Right lobe of liver (tissue), 6 donors: ENCODE data around the gene OPRM1. TPM values are rescaled to one million over a fixed set of nuclear protein-coding genes. Genes with fewer than 3 reads are reported as not detected.
A peak's percentile ranks its signal among the peaks of the same experiment; 100 is the strongest.

Experiments
- ATAC-seq, 4 donors: fragments of 200-7000 bp; cut with Tn5 transposase; one replicate each; pipeline ENCODE4 v1.9.1; 2020; ENCODE audit warnings: mild to moderate bottlenecking in 4 of 4, moderate library complexity in 4 of 4
- DNase-seq, 3 donors: peaks; one replicate each; pipeline ENCODE4 v3.0.0-alpha.2; 2020
- H3K27ac ChIP-seq, 3 donors: fragments of 200-600 bp; one replicate each; pipeline ENCODE4 v1.8.0; 2022
- H3K27me3 ChIP-seq, 2 donors: fragments of 200-600 bp; one replicate each; pipeline ENCODE4 v1.8.0; 2022
- H3K36me3 ChIP-seq, 4 donors: fragments of 200-600 bp; sonication (generic) in 1 of 4; one replicate each; pipeline versions ENCODE4 v1.5.1 to v1.8.0; 2017 to 2022; ENCODE audit warnings: control low read depth in 1 of 4
- H3K4me1 ChIP-seq, 4 donors: fragments of 200-600 bp; sonication (generic) in 1 of 4; one replicate each; pipeline versions ENCODE4 v1.5.1 to v1.8.0; 2017 to 2022; ENCODE audit warnings: control low read depth in 1 of 4
- H3K4me3 ChIP-seq, 3 donors: fragments of 200-600 bp; one replicate each; pipeline ENCODE4 v1.8.0; 2022
- H3K9me3 ChIP-seq, 4 donors: fragments of 200-600 bp; sonication (generic) in 1 of 4; one replicate each; pipeline versions ENCODE4 v1.5.1 to v1.8.0; 2017 to 2022; ENCODE audit warnings: control low read depth in 1 of 4
- POLR2A ChIP-seq: fragments of 450-650 bp; IDR thresholded peaks from one replicate; pipeline ENCODE4 v1.6.1; 2017; ENCODE audit warnings: antibody characterized with exemption, mild to moderate bottlenecking
- WGBS: methylation state at CpG from one replicate; pipeline ENCODE4 v1.1.6; 2018; ENCODE audit warnings: low coverage, low lambda C conversion rate; ENCODE audit not compliant: insufficient coverage; ENCODE audit errors: missing lambda C conversion rate; 5-methylcytosine and 5-hydroxymethylcytosine counted together
- intact Hi-C, 2 donors: fragments of 100-400 bp; cut with DNase I; formaldehyde crosslinking; loops; one replicate each; pipeline versions ENCODE4 v1.11.2 to v1.14.1; 2022
- long read RNA-seq: library from polyadenylated mRNA; unstranded; transcript quantifications from one replicate; pipeline ENCODE4 v2.0.0, GENCODE V29; 2019
- total RNA-seq, 6 experiments: library from RNA; depleted of rRNA in 2 of 6; stranded (reverse); fragments of >200 nt in 2 of 6; fragmentation: NEBNext Ultra II Directional in 3 of 6; extraction: Animal tissue kit (Norgen Biotek cat#: 25700) in 3 of 6; gene quantifications; one replicate each; pipeline versions ENCODE4 v1.1.0 to v1.2.4, GENCODE V29; 2016 to 2023
- TF ChIP-seq, protein P1 (sequence below), 4 donors: fragments of 200-600 bp in 3 of 4; fragments of 450-650 bp in 1 of 4; IDR thresholded peaks; one replicate each; pipeline versions ENCODE4 v1.5.1 to v1.8.0; 2016 to 2022; ENCODE audit warnings: antibody characterized with exemption in 4 of 4, mild to moderate bottlenecking in 2 of 4
- donor health status: DM: no; HTN: yes; CAD: no.
- donor health status: DM: no; HTN: no; CAD: no.
- donor health status: DM: no; HTN: no; CAD: no.
- donor health status: DM: no; HTN: yes; CAD: no.
- donor health status: DM: no; HTN: yes; CAD: no.

The OPRM1 gene
- not detected for total RNA-seq
- long read RNA-seq, result 0 reads

DNA sequence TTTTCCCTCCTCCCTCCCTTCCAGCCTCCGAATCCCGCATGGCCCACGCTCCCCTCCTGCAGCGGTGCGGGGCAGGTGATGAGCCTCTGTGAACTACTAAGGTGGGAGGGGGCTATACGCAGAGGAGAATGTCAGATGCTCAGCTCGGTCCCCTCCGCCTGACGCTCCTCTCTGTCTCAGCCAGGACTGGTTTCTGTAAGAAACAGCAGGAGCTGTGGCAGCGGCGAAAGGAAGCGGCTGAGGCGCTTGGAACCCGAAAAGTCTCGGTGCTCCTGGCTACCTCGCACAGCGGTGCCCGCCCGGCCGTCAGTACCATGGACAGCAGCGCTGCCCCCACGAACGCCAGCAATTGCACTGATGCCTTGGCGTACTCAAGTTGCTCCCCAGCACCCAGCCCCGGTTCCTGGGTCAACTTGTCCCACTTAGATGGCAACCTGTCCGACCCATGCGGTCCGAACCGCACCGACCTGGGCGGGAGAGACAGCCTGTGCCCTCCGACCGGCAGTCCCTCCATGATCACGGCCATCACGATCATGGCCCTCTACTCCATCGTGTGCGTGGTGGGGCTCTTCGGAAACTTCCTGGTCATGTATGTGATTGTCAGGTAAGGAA, at the start of gene OPRM1:
TSS of gene OPRM1 (plus strand) at position 10 of the 612 bp plus-strand sequence. CDS start at position 315, 305 bp downstream.
- Histone ChIP-seq H3K36me3 (no peaks in the 10 kb centered on the region), H3K4me3 (no peak within 1 kb of the TSS), H3K9me3 (no peaks in the 10 kb centered on the region), H3K27me3 (no peaks in the 10 kb centered on the region), H3K4me1 (no peaks in the 10 kb centered on the region), H3K27ac (no peak within 1 kb of the TSS)
- 8% methylated on average over 14 of the region's 38 CpGs for WGBS
- TF ChIP-seq, protein P1, sequence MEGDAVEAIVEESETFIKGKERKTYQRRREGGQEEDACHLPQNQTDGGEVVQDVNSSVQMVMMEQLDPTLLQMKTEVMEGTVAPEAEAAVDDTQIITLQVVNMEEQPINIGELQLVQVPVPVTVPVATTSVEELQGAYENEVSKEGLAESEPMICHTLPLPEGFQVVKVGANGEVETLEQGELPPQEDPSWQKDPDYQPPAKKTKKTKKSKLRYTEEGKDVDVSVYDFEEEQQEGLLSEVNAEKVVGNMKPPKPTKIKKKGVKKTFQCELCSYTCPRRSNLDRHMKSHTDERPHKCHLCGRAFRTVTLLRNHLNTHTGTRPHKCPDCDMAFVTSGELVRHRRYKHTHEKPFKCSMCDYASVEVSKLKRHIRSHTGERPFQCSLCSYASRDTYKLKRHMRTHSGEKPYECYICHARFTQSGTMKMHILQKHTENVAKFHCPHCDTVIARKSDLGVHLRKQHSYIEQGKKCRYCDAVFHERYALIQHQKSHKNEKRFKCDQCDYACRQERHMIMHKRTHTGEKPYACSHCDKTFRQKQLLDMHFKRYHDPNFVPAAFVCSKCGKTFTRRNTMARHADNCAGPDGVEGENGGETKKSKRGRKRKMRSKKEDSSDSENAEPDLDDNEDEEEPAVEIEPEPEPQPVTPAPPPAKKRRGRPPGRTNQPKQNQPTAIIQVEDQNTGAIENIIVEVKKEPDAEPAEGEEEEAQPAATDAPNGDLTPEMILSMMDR (IDR thresholded peaks at IDR 0.05), result no peak
- DNase-seq, result peak in 2 of 3 donors; percentile 35 to 61
- peak in 3 of 4 donors; percentile 14 to 52 (median 38) for ATAC-seq
- intact Hi-C loops, result no loop called here

DNA sequence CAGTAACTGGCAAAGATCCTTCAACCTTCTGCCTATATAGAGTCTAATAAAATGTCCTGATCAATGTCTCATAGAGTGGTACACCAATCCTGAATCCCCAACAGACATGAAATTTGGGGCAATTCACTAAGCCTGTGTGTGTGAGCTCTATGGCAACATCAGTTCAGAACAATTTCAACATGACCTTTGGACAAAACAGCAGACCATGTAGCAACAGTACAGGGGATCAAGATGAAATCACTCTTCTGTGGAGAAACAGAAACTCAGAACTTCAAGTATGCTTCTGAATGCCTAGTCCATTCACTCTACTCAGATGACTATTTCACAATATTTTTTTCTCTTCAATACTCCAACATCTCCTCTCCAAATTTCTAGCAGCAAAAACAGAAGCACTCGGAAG, 49.1 kb upstream of the OPRM1 start:
- H3K36me3 ChIP-seq, result no peaks in the 10 kb centered on the region
- 58% methylated on average over 1 of the region's 1 CpG for WGBS
- H3K27ac ChIP-seq, result no peak overlapping the region
- intact Hi-C loops, result no loop called here
- H3K27me3 ChIP-seq, result no peaks in the 10 kb centered on the region
- no peak overlapping the region for H3K4me3 ChIP-seq
- H3K4me1 ChIP-seq, result no peaks in the 10 kb centered on the region
- no peak for DNase-seq
- ATAC-seq, result peak in 2 of 4 donors; percentile 28 to 52
- TF ChIP-seq POLR2A, result no peak
- TF ChIP-seq, protein P1 (IDR thresholded peaks at IDR 0.05), result no peak
- no peaks in the 10 kb centered on the region for H3K9me3 ChIP-seq

GRCh38 chr6:153994004-153994403, 45.0 kb upstream of the OPRM1 start:
- Histone ChIP-seq H3K27me3 (no peaks in the 10 kb centered on the region), H3K9me3 (no peaks in the 10 kb centered on the region), H3K4me1 (no peaks in the 10 kb centered on the region), H3K4me3 (no peak overlapping the region), H3K27ac (no peak overlapping the region), H3K36me3 (no peaks in the 10 kb centered on the region)
- ATAC-seq (no peak), DNase-seq (no peak)
- intact Hi-C loops, result no loop called here
- TF ChIP-seq POLR2A, result no peak
- TF ChIP-seq, protein P1 (IDR thresholded peaks at IDR 0.05), result no peak
- 68% methylated on average over 3 of the region's 3 CpGs for WGBS

- no peaks in the 10 kb centered on the region for H3K36me3 ChIP-seq
- no peak overlapping the region for H3K27ac ChIP-seq
- H3K9me3 ChIP-seq, result no peaks in the 10 kb centered on the region
- 69% methylated on average over 2 of the region's 2 CpGs for WGBS
- H3K4me3 ChIP-seq, result no peak overlapping the region
- no peaks in the 10 kb centered on the region for H3K4me1 ChIP-seq
- no peaks in the 10 kb centered on the region for H3K27me3 ChIP-seq
- no peak for TF ChIP-seq POLR2A
- TF ChIP-seq, protein P1 (IDR thresholded peaks at IDR 0.05), result no peak
- intact Hi-C loops, result no loop called here
- DNase-seq (no peak), ATAC-seq (no peak)
These were observed 44.2 kb upstream of the OPRM1 start for GRCh38 chr6:153994811-153995210.
